CMK (cell line): ENCODE measurements around the gene NGFR.
"Not testable (repeated sequence)": the region's sequence is repeated elsewhere in the genome, so short reads cannot be mapped to it uniquely, and the experiment has no call there.

ENCODE experiments used
- DNase-seq: peaks from one replicate; pipeline ENCODE4 v3.0.0-alpha.2; 2010; ENCODE audit warnings: low read depth

The NGFR gene

DNA sequence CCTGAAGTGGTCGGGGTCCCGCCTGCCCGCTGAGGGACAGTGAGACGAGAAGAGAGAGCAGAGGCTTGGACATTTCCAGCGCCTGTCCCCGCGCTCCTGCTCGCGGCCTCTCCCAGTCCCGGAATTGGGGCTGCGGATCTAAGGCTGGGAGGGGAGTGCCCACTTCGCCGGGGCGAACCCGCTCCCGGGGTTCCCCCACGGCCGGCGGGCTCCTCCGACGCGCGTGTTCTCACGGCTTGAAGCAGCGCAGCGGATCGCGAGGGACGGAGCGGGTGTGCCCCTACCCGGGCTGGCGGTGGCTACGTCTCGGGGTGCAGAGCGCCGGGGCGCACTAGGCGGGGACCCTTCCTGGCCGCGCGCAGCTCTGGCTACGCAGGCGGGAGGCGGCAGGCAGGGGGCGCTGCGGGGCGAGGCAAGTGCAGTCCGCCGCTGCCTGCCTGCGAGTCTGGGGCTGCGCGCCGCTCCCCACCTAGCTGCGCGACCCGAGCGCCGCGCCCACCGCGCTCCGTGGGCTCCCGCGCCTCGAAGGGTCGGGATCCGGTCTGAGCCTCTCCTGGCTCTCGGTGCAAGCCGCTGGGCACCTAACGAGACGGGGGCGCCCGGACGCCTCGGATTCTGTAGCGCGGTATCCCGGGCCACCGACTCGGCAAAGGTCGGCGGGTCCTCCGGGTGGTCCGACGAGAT, 1.2 kb downstream of the NGFR start:
- DNase-seq, result no peak

DNA sequence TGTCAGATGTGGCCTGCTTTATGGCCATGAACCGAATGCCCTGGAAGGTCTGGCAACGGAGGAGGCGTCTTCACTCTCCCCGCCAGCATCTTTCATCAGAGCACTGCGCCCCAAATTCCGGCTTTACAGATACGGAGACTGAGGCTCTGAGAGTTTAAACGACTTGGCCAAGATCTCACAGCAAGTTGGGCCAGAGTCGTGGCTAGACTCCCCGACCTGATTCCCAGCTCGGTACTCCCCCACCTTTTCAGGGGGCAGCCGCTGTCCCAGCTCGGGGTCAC, 1.7 kb downstream of the NGFR start:
- no peak for DNase-seq

DNA sequence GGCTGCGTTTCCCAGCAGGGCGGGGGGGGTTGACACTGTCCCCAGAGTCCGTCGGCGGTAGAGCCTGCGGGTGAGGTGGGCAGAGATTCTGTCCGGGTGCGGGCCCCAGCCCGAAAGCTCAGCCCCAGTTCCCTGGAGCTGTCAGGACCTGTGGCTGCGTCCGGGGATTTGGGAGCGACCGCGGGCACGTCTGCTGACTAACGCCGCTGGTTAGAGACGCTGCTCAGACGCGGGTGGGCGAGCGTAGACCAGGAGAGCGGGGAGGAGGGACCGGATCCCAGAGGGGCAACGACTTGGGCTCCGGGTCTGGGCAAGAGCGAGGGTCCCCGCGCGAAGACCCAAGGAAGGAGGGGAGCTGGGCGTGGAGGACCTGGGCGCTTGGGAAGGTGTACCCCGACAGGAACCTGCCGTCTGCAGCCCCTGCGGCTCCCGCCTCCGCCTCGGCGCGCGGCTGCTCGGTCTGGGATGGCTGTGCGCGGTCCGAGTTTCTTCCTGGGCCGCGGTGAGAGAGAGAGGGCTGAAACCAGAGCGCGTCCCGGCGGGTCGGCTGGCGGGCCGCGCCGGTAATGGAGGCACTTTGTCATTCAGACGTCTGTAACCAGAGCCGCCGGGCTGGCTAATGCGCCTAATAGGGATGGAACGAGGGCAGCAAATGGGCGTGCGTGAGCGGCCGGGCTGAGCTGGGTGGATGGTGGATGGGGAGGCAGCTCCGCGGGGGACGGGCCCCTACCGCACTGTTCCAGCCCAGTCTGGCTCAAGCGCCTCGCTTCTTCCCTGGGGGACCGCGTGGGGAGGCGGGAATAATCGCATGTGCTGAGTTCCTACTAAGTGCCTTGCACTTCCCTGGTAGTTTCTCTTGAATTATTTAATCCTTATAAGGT, 2.3 kb downstream of the NGFR start:
- DNase-seq, result no peak

DNA sequence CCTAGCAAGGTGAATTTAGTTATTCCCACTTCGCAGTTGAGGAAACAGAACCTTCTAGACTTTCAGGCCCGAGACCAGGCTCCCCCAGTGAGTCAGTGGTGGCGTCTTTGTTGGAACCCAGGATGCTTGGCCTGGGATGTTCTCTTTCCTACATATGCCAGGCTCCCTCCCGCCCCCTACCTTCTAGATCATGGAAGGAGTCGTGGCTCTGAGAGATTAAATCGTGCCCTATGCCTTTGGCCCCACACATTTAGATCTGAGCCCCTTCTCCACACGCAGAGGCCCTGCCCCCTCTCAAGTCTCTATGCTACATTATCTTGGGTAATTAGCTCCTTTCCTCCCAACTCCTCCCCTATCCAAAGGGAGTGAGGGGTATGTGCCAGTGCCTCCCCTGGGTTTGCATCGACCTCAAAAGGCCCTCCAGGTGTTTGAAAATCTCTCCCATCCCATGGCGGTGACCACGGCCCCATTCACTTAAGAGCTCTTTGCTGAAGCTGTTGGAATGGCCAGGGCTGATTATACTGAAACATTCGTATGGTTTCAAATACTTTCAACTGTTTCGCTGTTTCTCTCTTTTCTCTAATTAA, 3.0 kb downstream of the NGFR start:
- no peak for DNase-seq

DNA sequence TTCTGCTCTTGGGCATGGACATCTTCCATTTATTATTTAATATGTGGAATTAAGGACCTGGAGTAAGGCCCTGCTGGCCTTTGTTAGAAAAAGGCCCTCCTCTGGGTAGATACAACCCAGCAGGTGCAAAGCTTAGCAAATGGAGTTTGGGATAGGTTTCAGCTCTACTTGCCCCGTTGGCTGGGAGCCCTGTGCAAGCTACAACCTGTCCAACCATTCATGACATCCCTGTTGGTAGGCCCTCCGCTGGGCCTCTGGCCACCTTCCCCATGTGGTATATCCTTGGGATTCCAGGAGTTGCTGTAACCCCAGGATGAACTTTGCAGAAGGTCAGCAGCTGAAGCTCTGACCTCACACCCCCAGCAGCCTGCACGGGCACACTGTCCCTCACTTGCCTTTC, 6.4 kb downstream of the NGFR start:
- DNase-seq, result no peak

DNA sequence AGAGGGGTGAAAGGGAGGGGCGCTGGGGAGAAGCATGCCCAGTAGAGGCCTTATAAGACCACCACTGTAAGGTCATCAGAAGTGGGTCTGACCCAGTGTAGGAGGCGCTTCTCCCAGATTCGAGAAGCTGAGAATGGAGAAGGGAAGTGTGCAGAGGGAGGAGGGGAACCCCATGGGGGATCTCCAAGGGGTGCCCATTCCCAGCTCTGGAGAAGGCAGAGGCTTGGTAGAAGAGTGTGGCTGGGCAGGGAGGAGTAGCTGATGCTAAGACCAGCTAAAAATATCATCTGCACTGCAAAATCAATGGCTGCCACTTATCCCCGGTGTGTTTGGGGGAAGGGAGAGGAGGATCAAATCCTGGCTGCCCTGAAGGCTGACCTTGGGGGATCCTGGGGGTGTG, 7.2 kb downstream of the NGFR start:
- DNase-seq, result no peak

DNA sequence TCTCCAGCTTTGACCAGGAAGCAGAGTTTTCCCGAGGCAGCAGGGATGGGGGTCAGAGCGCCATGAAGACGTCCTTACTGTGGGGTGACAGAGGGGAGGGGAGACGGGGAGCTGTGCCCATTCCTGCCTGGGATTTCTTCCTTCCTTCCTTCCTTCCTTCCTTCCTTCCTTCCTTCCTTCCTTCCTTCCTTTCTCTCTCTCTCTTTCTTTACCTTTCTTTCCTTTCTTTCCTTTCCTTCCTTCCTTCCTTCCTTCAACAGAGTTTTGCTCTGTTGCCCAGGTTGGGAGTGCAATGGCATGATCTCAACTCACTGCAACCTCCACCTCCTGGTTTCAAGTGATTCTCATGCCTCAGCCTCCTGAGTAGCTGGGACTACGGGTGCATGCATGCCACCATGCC, 7.6 kb downstream of the NGFR start:
- DNase-seq, result not testable (repeated sequence)

DNA sequence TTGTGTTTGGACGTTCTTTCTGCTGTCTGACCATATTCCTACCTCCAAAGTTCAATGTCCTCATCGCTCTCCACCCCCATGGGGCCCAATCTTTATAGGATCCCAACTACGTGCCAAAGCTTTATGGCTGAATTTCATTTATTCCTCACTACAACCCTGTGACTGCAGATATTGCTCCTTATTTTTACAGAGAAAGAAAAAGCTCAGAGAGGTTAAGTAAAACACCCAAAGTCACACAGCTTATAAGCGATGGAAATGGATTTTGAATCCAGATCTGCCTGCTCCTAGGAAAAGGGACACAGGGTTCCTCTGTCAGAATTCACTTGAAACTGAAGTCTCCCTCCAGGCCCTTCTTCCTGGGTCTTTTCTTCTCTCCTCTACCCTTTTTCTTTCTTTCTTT, 9.3 kb downstream of the NGFR start:
- DNase-seq, result no peak

DNA sequence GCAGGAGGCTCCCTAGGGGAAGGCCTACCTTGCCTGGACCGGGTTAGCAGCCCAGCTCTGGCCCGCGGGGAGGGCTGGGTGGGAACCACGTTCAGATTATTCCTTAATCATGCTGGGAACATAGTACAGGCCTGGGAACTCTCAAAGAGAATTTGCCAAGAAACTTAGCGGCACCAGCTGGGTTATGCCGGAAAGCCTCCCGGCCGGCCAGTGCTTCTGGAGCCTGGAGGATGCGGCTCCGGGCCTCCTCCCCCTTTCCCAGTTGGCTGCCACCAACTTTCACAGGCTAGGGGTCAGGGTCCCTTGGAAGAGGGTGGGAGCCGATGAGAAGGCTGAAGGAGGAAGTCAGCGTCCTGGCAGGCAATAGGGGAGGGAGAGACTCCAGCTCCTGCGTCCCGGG, 10.8 kb downstream of the NGFR start:
- DNase-seq, result no peak

DNA sequence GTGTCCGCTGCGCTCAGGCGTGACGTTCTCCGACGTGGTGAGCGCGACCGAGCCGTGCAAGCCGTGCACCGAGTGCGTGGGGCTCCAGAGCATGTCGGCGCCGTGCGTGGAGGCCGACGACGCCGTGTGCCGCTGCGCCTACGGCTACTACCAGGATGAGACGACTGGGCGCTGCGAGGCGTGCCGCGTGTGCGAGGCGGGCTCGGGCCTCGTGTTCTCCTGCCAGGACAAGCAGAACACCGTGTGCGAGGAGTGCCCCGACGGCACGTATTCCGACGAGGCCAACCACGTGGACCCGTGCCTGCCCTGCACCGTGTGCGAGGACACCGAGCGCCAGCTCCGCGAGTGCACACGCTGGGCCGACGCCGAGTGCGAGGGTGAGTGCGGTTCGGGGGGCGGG, 11.2 kb downstream of the NGFR start:
- no peak for DNase-seq

DNA sequence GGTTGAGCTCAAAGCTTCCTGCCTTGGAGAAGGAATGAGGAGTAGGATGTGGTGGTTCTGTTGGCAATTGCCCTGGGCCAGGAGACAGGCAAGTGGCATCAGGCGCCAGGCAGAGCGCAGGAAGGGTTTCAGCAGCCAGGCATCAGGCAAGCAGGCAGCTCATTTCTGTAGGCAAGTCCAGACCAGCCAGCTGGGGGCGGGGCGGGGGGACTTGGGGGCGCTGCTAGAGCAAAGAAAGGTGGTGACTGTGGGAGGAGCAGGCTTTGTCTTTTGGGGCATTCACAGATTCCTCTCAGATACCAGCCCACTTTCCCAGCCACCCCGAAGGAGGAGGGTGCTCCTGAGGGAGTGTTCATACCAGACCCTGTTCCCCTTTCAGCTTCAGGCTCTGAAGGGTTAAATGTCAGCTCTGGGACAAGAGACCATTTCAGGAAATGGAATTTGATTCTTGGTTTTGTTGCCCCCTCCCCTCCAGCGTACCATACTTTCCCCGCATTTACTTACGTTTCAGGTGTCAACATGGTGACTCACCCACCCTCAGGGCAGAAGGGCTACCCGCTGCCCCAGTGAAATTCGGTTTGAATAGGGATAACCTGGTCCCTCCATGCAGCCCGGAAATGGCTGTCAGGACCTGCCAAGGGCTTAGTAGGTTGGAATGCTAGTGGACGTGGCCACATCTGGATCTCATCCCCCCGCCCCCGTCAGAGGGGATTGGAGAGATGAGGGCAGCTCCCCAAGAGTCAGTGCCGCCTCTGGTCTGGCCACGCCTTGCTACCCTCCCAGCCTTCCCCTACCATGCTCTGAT, 13.2 kb downstream of the NGFR start:
- no peak for DNase-seq

DNA sequence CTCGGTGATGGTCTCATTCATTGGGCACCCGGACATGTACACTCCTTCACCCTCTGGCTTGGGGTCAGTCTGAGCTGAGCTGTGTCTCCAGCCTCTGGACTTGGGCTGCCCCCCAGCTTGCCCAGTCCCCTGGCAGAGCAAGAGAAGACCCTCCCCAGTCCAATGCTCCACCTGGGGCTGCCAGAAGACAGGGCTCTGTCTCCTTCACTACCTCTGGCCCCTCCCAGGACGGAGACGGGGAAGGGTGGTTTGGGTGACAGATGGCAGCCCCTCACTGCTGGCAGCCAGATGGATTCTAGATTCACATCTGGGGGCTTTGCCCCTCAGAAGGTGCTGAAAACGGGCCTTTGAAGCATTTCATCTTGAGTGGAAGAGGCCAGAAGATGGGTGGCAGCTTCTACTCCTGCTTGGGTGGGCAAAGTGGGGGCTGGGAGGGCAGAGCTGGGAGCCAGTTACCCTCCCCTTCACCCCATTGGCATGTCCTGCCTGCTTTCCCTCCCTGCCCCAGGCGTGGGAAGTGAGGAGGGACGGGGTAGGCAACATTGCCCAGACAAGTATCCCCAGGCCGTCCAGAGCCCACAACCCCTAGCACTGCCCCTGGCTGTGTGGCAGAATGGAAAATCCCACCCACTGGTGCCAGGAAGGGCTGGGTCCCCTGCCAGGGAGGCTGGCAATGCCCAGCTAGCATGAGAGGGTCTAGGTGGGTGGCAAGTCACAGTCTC, 13.9 kb downstream of the NGFR start:
- no peak for DNase-seq

DNA sequence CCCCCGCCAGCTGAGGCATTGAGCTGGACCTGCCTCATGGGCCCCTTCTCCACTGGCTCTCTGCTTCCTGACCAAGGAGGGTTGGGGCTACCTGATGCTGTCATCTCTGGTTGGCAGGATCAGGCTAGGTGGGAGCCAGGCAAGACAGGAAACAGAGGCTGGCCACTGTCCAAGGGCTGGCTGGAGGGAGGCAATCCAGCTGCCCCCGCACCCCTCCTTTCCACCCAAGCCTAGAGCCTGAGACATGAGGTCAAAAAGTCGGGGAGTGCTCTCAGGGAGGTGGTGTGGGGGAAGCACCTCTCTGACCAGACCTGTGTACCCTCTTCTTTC, 14.5 kb downstream of the NGFR start:
- DNase-seq, result no peak

DNA sequence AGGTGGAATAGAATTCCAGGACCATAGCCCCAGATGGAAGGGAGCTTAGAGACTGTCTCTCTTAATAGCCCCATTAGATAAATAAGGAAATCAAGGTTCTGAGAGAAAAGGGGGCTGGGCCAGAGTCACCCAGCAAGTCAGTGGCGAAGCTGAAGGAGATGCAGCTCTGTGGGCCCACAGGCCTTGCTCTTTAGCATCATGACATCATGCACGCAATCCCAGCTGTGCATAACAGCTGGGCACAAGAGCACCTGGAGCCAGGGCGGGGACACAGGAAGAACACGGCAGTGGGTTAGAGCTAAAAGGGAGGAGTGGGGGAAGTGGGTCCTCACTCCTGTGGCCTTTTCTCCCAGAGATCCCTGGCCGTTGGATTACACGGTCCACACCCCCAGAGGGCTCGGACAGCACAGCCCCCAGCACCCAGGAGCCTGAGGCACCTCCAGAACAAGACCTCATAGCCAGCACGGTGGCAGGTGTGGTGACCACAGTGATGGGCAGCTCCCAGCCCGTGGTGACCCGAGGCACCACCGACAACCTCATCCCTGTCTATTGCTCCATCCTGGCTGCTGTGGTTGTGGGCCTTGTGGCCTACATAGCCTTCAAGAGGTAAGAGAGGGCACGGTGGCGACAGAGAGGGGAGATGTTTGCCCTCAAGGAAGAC, 15.1 kb downstream of the NGFR start:
- no peak for DNase-seq

DNA sequence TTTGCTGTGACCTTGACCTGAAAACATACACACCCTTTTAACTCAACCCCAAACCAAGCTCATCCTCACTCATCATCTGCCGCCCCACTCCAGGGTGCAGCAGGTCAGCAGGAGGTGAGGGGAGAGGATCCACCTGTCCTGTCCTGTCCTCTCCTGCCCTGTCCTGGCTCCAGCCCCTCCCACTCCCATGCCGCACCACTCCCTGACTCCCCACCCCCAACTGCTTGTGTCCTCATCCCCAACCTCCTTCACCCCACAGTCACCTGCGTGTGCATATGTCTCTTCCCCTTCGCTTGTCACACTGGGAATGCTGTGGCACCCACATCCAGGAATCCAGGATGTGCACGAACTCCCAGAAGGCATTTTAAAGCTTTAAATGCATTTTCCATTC, 15.6 kb downstream of the NGFR start:
- no peak for DNase-seq

DNA sequence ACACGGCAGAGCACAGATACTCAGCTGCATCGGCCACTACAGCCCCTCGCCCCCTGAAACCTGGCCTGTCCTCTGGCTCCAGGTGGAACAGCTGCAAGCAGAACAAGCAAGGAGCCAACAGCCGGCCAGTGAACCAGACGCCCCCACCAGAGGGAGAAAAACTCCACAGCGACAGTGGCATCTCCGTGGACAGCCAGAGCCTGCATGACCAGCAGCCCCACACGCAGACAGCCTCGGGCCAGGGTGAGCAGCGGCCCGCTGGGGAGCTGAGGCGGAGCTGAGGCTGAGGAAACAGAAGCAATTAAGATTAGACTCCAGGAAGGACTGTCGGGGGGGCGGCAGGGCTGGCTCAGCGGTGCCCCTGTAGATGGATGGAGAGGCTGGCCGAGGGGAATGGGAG, 16.7 kb downstream of the NGFR start:
- DNase-seq, result no peak

DNA sequence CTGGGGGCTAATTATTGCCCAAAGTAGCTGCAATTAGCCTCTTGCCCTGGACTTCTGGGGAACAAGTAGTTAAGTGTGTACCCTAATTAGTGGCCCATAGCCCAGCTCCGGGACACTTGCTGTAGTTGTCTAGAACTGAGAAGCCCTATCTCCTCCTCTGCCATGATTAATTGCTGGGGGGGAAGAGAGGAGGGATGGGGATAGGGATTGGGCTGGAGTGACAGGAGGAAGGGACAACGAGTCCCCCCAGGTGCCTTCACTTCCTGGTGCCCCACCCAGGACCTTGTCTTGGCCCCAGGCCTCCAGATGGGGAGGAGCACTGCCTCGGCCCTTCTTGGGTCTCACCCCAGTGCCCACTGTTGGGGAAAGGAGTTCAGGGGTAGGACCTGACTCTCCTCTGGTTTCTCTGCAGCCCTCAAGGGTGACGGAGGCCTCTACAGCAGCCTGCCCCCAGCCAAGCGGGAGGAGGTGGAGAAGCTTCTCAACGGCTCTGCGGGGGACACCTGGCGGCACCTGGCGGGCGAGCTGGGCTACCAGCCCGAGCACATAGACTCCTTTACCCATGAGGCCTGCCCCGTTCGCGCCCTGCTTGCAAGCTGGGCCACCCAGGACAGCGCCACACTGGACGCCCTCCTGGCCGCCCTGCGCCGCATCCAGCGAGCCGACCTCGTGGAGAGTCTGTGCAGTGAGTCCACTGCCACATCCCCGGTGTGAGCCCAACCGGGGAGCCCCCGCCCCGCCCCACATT, 17.4 kb downstream of the NGFR start:
- no peak for DNase-seq

DNA sequence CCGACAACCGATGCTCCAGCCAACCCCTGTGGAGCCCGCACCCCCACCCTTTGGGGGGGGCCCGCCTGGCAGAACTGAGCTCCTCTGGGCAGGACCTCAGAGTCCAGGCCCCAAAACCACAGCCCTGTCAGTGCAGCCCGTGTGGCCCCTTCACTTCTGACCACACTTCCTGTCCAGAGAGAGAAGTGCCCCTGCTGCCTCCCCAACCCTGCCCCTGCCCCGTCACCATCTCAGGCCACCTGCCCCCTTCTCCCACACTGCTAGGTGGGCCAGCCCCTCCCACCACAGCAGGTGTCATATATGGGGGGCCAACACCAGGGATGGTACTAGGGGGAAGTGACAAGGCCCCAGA, 17.9 kb downstream of the NGFR start:
- DNase-seq, result peak; percentile 63

DNA sequence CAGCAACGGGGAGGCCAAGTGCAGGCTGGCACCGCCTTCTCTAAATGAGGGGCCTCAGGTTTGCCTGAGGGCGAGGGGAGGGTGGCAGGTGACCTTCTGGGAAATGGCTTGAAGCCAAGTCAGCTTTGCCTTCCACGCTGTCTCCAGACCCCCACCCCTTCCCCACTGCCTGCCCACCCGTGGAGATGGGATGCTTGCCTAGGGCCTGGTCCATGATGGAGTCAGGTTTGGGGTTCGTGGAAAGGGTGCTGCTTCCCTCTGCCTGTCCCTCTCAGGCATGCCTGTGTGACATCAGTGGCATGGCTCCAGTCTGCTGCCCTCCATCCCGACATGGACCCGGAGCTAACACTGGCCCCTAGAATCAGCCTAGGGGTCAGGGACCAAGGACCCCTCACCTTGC, 18.5 kb downstream of the NGFR start:
- no peak for DNase-seq

DNA sequence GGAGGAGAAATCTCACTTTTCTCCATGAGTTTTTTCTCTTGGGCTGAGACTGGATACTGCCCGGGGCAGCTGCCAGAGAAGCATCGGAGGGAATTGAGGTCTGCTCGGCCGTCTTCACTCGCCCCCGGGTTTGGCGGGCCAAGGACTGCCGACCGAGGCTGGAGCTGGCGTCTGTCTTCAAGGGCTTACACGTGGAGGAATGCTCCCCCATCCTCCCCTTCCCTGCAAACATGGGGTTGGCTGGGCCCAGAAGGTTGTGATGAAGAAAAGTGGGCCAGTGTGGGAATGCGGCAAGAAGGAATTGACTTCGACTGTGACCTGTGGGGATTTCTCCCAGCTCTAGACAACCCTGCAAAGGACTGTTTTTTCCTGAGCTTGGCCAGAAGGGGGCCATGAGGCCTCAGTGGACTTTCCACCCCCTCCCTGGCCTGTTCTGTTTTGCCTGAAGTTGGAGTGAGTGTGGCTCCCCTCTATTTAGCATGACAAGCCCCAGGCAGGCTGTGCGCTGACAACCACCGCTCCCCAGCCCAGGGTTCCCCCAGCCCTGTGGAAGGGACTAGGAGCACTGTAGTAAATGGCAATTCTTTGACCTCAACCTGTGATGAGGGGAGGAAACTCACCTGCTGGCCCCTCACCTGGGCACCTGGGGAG, 19.1 kb downstream of the NGFR start:
- DNase-seq, result no peak
